Activated CD4-positive, alpha-beta T cell treated with anti-CD3 and anti-CD28 coated beads for 48 hours (primary cell): ENCODE measurements around the gene COX11.

ENCODE experiments used
- DNase-seq: peaks from one replicate; pipeline ENCODE4 v3.0.0-alpha.2; 2020

Gene COX11, protein sequence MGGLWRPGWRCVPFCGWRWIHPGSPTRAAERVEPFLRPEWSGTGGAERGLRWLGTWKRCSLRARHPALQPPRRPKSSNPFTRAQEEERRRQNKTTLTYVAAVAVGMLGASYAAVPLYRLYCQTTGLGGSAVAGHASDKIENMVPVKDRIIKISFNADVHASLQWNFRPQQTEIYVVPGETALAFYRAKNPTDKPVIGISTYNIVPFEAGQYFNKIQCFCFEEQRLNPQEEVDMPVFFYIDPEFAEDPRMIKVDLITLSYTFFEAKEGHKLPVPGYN

DNA sequence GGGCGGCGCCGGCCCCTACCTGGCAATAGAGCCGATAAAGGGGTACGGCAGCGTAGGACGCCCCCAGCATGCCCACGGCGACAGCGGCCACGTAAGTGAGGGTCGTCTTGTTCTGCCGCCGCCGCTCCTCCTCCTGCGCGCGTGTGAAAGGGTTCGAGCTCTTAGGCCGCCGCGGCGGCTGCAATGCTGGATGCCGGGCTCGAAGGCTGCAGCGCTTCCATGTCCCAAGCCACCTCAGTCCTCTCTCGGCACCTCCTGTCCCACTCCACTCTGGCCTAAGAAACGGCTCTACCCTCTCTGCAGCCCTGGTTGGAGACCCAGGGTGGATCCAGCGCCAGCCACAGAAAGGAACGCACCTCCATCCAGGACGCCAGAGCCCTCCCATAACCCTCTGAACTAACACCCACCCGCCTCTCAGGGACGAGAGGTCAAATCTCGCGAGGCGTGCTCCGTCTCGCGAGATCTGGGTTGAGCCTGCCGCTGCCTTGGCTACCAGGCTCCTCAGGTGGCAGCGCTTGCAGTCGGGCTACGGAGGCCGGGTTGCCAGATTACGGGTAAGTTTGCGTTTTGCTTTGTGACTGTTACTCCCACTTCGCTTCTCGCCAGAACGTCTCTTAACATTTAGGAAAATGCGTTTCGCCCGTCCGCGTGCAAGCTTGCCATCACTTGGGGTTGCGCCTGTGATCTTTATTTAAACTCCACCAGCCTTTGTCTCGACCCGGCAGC is at the start of gene COX11, which contains the start of gene STXBP4:
Gene COX11 (minus strand): TSS at position 393 of the 726 bp plus-strand sequence. CDS start 8 bp downstream, at position 385.
Gene STXBP4 (plus strand): TSS at position 504 of the 726 bp plus-strand sequence. CDS start 17,455 bp downstream, outside the sequence.
- DNase-seq = peak; percentile 95

DNA sequence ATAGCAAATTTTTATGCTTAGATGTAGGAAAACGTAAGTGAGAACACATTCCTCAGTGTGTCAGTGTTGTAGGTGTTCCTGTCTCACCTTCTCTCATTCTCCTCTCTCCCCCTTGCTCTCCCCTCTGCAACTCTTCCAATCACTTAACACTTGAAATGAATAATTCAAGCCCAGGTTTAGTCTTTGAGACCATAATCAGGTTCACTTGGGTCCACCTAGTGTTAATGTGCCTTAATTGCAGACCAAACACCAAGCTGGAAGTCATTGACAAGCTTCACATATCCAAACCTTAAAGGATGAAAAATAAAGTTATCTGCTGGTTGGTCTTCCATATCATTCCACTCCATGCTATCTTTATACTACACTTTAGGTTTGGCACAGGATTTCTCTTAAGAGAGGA is 37.1 kb upstream of the COX11 start:
- DNase-seq = peak; percentile 11

DNA sequence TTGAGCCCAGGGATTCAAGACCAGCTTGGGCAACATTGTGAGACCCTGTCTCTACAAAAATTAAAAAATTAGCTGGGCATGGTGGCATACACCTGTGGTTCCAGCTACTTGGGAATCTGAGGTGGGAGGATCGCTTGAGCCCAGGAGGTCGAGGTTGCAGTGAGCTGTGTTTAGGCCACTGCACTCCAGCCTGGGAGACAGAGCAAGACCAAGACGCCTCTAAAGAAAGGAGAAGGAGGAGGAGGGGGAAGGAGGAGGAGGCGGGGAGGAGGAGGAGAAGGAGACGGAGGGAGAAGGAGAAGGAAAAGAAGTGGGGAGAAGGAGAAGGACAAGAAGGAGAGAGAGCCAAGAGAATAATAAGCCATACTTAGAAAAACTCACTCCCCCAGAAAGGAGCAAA is 36.0 kb upstream of the COX11 start:
- no peak for DNase-seq

DNA sequence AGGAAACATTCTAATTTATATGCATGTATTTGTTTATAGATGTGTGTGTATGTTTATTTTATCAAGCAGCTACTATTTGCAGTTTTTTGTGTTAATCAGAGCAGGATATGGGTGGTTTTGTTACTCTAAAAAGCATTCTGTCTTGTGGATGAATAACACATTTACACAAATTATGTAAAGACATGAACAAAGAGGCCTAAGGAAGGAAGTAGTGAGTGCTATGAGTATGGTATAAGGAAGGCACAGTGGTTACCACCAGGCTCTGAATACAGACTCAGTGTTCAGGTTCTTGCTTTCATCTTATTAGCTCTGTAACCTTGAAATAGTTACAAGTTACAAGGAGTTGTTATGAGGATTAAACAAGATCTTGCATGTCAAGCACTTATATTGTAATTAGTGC is 34.0 kb upstream of the COX11 start:
- DNase-seq = no peak

DNA sequence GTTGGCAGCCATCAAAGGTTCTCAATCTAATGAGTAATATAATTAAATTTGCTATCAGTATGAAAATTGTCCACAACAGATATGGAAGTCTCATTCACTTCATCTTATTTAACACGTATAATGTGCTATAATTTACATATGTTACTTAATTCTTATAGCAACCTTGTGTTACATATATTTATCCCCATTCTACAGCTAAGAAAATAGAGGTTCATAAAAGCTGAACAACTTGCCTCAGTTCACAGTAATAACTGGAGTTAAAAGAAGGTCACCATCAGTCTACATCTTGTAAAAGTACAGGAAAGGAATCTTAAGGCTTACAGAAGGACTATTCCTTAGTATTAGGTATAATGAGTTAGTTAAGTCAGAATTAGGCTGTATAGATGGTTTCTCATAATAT is 28.0 kb upstream of the COX11 start:
- no peak for DNase-seq

DNA sequence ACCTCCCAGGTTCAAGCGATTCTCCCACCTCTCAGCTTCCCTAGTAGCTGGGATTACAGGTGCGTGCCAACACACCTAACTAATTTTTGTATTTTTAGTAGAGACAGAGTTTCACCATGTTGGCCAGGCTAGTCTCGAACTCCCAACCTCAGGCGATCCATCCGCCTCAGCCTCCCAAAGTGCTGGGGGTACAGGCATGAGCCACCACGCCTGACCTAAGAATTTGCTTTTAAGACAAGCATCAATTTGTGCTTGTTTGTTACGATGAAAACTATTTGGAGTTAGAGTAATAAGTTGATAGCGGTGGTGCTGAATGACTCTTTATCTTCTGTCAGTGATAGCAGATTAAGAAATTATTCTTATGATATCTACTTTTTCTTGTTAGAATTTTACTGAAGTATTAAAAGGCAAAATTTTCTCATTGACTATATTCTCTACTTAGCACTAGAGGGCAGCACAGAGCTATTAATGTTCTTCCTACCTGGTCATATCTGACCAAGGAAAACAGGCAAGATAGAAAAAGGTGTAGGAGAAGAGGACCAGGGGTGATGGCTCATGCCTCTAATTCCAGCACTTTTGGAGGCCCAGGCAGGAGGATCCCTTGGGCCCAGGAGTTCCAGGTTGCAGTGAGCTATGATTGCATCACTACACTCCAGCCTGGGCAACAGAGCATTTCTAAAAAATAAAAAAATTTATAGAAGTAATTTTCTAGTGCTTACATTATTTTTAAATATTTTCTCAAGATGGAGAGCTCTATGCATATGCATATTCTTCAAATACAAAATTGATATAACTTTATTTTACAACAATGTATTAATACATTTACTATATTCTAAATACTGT is 24.6 kb upstream of the COX11 start:
- DNase-seq = no peak

DNA sequence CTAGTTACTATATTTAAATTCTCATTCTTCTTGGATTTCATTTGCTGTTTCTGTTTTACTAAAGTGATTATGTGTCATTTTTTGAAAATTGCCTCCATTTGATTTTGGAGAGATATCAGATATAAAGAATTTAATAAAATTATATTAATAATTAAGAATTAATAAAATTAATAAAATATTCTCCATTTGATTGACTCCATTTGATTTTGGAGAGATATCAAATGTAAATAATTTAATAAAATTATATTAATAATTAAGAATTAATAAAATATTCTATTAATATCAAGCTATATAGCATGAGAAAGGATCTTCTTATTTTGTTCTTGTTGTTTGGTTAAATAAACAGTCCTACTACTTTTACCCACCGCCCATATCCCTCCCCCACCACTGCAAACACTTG is 23.1 kb upstream of the COX11 start:
- no peak for DNase-seq

DNA sequence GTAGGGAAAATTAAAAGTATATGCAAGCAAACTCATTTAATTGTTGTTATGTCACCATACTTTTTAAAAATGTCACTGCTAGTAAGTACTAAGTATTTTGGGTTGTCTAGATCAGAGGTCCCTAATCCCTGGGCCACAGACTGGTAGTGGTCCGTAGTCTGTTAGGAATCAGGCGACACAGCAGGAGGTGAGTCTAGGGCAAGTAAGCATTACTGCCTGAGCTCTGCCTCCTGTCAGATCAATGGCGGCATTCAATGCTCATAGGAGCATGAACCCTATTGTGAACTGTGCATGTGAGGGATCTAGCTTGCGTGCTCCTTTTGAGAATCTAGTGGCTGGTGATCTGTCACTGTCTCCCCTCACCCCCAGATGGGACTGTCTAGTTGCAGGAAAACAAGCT is 21.7 kb upstream of the COX11 start:
- DNase-seq = no peak

DNA sequence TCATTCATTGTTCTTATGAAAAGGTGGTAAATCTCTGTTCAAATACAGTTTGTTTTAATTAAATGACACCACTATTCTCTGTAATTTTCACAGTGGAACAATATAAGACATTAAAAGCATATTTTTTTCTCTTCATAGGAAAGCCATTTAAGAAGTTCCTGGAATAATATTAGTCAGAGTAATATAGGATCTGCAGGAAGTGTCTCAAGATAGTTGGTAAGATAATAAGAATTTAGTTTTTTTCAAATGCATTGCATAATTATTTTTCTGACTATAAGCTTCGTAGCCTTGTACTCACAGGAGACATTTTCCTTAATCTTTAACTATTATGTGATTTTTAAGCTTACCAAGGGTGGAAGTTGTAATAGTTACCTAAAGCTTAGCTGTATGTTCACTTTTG is 17.0 kb upstream of the COX11 start:
- no peak for DNase-seq

DNA sequence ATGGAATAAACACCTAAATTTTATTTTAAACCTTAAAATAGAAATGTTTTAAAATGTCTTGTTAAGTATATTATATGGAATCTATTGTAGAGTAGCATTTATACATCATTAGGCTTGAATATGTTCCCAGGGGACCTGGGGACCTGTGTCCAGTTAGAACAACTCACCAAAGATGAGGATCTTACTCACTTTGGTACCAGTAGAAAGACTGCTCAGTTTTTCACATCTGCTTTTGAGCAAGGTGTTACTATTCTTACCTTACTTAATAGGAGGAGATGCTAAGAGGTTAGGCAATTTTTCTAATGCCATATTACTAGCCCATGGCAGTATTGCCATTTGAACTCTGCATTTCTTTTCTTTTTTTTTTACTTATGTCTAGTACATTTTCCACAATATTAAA is 14.8 kb upstream of the COX11 start:
- DNase-seq = no peak

DNA sequence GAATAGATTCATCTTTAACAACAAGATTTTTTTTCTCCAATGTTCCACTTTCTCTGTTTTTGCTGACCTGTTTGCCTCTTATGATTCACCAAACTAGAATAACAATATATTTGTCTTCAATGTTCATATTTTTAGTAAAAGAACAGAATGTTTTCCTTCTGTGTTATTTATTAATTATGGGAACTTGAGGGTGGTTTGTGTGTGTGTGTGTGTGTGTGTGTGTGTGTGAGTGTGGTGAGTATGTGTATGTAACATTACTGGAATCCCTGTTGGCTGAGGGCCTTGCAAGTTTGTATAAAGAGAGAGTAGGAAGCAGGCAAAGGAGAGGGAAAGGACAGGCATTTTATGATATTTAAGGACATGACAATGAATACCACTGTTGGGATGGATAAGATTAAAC is 13.9 kb upstream of the COX11 start:
- DNase-seq = no peak

DNA sequence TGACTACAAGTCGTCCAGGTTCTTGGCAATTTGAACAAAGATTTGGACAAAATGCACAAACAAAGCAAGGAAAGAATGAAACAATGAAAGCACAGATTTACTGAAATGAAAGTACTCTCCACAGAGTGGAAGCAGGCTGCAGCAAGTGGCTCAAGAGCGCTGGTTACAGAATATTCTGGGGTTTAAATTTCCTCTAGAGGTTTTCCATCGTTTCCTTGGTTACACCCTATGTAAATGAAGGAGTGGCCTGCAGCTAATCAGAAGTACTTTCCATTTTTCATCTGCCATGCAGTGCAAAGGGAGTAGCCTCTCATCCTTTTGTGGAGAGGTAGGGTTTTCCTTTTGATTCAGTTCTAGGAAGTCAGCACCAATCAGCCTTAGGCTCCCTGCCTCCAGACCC is 11.9 kb upstream of the COX11 start:
- no peak for DNase-seq

DNA sequence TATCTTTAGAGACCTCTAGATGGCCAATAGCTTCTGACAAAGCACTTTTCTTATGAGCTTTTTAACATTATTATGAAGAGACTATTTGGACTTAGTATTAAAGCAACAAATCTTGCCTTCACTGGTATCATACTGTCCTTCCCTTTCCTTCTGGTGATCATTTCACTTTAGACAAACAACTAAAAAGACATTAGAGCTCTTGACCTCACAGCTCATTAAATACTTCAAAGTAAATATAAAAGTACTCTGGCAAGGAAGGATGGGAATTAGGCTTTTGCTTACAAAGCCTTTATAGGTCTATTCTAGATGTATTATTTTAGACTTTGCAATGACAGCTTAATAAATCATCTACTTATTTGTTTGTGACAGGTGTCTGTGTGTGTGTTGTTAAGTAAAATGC is 11.2 kb upstream of the COX11 start:
- DNase-seq = no peak

DNA sequence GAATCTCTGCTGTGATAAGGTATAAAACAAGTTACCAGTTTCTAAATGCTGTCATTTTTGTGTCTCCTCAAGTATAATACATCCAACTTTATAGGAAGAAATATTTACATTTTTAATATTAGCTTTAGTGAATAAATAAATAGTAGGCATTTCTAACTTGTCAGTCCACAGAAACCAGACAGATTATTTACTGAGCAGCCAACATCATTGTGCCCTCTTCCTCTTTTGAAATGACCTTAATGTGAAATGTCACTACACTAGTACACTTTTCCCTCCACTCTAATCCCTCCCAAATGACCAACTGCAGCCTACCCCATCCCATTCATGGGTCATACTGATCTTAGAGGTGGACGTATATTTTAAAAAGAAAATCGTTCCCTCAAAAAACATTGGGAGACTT is 9.3 kb upstream of the COX11 start:
- no peak for DNase-seq

DNA sequence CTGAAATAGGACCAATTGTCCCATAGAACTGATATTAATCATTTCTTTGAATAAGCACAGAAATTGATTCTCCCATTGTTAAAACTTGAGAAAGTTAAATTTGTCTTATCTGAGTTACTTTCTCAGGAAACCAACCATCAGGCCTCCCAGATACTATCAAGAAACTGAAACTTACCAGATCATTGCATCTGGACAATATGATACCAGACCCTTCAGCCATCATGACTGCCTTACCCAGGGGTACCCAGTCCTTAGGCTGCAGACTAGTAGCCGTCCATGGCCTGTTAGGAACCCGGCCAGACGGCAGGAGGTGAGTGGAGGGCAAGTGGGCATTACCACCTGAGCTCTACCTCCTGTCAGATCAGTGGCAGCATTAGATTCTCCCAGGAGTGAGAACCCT is 7.9 kb upstream of the COX11 start:
- DNase-seq = no peak

DNA sequence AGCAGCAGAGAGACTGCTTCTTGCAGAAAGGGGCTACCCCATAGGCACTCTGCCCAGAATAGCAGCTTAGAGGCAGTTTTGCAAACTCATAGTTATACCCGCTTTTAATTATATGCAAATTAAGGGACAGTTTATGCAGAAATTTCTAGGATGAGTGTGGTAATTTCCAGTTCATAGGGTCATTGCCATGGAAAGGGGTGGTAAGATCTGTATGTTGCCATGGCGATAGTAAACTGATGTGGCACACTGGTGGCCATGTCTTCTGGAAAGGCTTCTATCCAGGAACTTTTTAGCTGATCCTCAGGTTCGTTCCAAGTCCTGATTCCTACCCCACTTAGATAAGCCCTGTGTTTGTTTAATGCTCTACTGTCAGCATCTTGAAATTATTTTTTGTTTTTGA is 6.3 kb upstream of the COX11 start:
- DNase-seq = no peak

DNA sequence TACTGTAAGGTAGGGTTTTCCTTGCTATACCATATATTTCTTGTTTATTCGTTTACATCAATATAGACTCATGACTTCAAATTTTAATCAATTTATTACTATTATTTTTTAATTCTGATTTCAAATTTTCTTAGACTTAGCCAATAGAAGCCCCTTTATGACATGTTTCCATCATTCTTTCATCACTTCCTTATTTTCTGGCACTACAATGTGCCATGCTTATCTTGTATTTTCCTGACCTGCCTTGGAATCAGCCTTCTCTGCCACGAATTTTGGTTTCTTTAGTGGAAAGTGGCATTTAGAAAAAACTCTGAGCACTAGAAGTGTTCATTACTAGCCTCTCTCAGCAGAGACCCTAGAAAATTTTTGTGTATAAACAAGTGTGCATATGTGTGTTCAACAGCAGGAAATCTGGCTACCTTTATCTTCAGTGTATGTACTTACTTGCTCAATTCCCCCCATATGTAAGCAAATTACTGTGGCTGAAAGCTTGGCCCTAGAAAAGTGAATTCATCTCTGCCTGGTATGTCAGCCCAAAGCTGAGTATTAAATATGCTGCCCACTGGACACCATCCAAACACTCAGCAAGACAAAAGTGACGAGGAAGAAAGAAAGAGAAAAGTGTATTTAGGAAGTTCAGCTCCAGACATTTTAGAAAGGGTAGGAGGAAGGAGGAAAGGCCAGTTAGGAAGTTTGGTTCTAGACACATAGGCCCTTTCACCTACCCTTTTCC is 4.1 kb upstream of the COX11 start:
- no peak for DNase-seq

DNA sequence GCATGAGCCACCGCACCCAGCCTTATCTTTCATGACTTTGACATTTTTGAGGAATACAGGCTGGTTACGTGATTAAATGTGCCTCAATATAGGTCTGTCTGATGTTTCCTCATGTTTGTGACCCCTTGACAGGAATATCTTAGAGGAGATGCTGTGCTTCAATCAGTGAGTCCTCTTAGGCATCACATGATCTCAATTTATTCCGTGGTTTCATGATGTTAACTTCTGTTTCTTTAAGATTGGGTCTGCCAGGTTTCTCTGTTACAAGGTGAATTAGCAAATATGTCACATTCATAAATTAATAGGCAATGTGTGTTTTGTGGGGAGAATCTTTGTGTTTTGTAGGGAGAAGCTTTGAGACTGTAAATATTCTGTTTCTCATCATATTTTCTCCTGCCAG is 3.4 kb upstream of the COX11 start:
- no peak for DNase-seq

DNA sequence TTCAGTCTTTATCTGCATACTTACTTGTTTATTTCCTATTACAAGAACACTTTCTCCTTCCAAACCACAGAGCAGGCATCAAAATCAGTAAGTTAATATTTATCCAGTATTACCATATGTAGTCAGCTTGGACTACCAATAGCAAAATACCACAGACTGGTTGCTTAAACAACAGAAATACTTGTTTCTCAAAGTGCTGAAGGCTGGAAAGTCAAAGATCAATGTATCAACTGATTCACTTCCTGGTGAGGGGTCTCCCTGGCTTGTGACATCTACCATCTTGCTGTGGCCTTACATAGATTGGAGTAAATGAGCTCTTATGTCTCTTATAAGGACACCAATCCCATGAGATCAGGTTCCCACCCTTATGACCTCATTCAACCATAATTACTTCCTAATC is 2.7 kb upstream of the COX11 start:
- no peak for DNase-seq

DNA sequence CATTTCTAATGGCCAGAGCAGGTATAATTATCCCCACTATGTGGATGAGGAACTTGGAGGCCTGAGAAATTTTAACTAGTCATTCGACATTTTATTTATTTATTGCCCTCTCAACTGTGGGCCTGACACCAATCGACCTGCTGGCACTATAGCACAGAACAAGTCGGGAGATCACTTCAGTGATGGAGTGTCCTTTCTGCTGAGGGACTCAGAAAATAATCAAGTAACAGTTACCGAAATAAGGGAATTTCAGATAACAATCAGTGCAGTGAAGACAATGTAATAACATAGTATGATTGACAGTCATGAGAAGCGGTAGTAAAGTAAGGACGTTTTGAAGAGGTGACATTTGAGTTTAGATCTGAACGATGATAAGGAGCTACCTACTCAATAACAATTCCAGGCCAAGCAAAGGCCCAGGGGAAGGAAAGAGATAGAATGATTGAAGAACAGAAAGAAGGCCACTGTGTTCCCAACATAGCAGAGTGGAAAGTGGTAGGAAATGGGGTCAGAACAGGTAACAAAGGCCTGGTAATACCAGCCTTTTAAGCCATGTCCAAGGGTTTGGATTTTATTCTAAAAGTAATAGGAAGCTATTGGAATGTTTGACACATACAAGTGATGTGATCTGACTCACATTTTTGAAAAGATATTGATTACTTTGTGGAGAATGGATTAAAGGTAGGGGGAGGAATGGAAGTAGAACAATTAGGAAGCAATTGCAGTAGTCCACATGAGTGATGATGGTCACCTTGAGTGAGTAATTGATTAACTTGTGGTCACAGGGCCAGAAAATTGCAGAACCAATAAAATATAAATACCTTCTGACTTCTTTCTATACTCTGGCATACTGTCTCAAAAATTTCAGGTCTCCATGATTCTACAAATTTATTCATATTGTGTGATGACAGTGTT is 1.5 kb upstream of the COX11 start:
- no peak for DNase-seq

DNA sequence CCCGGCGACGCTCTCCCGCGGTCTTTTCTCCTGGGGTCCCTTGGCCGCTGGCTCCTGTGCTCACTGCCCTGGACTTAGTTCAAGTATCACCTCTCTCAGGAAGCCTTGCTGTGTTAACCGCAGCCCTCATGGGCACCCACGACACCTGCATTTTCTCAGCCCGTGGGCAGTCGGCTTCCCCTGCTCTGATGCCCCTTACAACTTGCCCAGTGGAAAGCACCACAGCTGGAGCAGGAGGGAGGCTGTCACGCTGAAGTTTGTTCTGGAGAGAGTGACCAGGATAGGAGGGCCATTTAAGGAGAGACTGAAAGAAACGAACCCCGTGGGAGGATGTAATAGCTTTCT is 506 bp upstream of the COX11 start:
- DNase-seq = no peak
